Measurements from ENCODE around the gene MRPL58.

Gene MRPL58

DNA sequence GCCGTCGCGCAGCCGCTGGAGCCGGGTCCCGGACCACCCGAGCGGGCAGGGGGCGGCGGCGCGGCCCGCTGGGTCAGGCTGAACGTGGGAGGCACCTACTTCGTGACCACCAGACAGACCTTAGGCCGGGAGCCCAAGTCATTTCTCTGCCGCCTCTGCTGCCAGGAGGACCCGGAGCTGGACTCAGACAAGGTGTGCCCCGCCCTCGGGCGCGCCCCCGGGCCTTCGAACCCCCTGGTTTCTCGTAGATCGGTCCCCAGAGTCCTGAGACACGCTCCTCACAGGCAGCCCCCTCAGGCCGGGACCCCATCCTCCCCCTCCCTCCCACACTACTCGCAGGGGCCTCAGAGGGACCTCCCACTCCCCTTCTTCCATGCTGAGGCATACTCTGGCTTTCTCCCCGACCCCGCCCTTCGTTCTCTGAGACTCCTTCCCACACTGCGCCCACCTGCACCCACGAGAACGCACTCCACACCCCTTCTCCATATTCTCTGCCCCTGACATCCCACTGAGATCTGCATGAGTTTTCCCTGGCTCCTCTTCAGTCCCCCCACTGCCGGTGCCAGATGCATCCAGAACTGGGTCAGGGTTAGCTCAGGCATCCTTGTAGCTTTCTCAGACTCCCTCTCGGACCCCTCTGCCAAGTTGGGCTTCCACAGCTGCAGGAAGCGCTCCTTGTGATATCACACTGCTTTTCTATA is 35.1 kb downstream of the MRPL58 start:
- peak; percentile 6 for DNase-seq (ENCODE audit: low read depth)

DNA sequence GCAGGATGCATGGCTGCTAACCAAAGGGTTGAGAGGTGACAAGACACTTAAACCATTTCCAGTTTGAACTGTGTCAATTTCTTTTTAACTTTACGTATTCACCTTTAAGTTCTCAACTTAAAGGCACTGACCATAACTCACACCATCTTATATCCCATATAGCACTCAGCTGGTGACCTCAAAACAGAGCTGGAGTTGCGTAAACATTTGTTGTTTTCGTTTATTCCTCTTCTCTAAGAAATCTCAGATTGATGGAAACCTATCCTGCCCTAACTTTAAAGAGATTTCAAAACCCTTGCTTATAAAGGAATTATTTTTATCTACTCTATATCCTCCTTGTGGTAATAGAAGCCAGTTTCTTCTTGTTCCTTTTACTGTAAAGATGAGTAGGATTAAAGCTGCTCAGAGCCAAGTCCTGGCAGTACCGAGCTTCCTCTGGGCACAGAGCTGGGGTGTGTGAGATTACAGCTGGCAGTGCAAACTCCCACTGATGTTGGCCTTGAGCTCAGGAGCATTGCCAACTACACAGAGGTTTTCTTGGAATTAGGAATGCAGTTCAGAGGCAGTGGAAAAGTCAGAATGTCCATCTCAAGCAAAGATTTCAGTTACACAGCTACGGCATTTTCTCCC is 35.9 kb downstream of the MRPL58 start:
- DNase-seq (ENCODE audit: low read depth): peak; percentile 37

DNA sequence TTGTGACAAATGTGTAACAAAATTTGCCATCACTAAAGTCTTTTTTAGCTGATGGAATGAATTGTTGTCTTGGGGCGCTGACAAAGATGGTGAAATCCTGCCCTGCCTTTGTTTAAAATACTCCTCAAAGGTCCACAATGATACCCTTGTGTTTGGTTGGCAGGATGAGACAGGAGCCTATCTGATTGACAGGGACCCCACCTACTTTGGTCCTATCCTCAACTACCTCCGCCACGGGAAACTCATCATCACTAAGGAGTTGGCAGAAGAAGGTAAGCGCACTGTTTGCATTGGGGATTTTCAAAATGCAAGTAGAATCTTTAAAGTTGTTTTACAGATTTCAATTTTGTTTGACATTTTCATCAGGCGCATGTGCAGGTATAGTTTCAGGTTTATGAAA is 36.6 kb downstream of the MRPL58 start:
- DNase-seq (ENCODE audit: low read depth): no peak

DNA sequence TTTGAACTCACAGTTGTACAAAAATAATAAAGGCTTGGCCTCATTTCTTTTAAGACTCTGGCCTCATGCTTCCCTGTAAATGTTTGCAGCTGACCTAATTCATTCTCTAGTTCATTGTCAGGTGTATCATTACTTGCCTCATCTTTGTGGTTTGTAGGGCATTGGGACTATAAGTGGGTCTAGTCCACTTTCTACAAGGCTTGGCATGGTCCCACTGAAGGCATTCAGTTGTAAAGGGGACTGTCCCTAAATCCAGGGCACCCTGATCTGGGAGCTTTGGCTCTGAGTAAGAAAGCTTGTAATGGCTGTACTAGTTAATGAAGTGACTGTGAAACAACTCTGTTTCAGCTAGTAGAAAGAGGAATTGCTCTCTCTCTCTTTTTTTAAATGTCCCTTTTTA is 37.2 kb downstream of the MRPL58 start:
- no peak for DNase-seq (ENCODE audit: low read depth)

DNA sequence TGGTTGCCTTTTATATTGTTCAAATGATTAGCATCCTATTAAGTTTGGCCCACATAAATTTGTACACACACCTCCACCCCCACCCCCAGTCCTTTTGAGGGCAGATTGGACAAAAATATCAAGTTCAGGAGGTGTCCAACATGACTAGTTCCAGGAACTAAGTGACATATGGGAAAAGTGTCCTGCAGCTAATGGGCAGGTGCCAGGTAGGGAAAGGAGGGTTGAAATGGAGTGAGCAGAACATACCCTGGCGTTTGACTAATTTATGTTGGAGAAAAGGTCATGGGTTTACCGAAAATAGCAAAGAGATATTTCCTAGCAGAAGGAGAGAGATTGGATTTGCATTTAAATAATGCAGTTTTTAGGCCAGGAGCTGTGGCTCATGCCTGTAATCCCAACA is 39.5 kb downstream of the MRPL58 start:
- DNase-seq (ENCODE audit: low read depth): no peak

DNA sequence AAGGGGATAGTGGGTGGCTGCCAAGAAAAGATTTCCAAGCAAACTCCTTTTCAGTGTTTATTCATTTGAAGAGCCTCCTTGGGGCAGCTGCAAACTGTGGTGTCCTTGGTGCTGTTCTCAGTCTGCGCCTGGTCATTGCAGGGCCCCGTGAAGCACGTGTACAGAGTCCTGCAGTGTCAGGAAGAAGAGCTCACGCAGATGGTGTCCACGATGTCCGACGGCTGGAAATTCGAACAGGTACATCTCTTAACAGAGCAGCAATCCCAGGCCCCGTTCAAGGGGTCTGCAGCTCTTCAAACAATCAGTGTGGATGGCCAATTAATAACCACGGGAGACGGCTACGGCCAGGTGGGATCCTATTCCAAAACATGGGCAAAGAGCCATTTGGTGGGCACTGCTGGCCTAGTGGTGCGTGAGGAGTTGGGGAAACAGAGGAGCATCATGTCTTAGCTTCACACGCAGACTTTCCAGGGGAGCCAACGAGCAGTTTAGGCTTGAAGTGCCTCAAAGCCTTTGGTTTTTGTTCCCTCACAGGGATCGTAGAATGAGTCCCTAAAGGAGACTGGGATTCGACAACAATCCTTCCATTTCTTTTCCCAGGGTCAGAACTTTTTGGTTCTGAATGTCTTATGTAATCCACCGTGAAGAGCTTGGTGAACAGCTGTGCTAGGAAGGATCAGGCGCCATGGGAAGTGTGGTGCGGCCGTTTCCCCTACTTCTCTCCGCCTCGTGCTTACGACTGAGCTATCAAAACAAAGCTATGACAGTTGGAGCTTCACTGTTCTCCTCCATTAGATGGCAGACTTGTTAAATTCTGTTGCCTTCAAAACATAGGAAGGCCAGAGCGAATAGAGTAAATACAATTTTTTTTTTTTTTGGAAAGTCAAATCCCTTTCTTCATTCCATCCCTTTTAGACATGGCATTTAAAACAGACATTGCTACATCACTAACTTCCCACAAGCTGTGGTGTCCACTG is 47.2 kb downstream of the MRPL58 start:
- DNase-seq (ENCODE audit: low read depth): peak; percentile 83

DNA sequence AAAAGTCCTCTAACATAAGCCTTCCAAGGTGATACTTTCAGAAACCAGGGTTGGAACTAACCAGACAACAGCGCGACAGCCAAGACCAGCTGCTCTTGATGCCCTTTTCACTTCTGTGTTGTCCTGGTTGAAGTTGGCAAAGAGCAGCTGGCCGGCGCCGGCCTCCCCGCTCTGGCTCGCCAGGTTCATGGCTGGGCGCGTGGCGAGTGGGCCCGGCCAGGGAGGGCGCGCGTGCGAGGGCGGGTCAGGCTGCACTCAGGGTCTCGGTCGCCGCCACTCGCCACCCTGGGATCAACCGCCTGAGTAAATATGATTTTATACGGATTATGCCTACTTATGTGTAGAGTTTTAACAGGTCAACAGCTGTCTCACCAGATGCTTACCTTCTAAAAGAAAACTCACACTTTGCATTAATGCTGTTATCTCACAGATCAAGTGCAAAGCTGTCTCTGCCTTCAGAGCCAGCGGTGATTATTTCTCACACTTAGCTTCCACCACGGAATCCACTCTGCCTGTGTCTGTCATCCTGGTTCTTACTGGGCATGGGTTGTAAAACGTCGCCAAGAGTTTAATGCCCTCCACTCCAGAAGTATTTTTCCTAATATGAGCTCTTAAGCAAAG is 48.1 kb downstream of the MRPL58 start:
- no peak for DNase-seq (ENCODE audit: low read depth)

DNA sequence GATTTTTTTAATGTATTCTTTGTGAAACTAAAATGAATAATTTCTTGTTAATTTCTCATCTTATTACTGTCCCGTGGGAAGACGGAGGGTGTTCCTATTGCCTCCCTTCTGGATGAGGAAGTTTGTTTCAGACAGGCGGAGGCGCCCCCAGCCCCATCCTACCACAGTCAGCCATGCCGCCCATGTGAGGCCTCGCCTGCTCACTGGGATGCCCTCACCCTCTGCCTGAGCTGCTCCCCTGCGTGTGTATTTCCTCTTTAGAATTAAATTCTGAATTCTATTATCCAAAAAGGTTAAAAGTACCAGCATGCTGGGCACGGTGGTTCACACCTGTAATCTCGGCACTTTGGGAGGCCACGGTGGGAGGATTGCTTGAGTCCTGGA is 48.6 kb downstream of the MRPL58 start:
- no peak for DNase-seq (ENCODE audit: low read depth)

DNA sequence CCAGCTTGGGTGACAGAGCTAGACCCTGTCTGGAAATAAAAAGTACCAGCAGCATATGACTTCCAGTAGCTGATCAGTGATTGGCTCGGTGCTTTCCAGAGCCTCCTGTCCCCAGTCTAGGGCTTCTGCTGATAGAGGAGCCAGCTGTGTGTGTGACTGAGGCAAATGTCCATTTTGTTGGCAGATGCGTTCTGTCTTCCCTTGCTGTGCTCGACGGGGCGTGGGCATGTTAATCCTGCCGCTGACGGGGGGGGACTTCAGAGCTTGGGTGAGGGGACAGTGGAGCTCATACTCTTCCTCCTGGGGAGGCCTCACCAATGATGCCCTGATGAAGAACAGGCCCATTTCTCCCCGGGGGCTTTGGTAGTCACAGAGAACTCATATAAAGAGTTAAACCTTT is 49.1 kb downstream of the MRPL58 start:
- no peak for DNase-seq (ENCODE audit: low read depth)

DNA sequence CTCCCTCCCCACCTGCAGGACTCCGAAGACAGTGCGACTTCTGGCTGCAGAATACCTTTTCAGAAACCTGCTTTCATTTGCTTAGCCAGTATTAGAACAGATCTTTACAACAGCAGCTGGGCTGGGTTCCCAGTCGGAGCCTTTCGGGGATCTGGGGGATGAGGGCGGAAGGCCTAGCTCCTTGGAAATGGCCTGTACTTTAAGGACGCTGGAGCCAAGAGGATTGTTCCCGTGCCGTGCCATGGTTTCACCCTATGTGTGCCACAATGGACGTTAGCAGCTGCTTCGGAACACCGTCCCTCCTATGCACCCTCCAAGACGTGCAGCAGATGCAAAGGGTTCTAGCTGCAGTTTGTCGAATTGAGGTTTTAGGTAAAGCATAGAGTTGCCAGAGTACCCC is 50.7 kb downstream of the MRPL58 start:
- no peak for DNase-seq (ENCODE audit: low read depth)

DNA sequence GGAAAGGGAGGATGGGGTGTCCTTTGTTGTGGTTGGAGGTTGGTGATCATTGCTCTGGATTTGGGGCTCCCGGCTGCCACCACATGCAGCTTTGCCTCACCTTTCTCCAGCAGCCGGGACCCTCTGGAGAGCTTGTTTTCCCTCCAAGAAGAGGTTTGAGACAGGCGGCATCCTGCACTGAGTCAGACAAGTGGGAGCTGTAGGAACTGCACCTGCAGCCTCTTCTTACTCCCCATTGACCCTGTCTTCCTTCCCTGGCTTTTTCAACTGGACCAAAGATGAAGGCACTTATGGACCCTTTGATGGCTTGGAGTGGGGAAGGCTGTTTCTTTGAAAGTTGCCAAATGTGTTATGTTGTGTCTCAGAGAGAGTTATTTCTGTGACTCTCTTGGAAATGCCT is 51.2 kb downstream of the MRPL58 start:
- no peak for DNase-seq (ENCODE audit: low read depth)

DNA sequence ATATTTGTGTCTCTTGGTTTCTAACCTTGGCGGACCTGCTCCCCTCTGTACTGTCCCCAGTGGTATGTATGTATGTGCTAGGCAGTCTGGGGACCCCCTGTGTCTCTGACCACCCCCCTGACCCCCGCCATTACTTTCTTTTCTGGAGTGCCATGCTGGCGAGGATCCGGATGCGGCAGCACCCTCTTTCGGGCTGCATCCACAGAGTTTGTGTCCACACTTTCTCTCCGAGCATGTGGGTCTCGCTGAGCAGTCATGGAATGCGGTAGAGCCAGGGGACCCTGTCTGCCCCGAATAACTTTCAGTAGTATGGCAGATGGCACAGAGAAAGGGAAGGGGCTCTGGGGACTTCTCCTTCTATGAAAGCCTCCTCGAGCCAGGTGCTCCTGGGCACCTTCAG is 51.6 kb downstream of the MRPL58 start:
- DNase-seq (ENCODE audit: low read depth): no peak

DNA sequence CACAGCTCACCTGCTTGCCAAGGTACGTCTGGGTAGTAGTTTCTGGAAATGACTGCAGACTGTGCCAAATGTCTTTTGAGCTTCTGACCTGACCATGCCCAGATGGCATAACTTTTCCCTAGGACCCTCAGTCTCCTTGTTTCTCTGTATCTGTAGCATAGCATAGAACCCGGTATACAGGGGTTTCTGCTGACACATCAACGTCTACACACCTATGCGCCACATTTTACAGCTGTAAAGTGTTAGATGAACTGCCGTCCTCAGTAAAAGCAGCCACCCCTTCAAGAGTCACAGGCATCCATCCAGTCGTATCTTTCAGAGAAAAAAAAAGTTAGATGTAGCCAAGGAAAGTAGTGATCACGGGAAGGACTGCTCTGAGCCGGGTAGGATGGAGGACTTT is 52.0 kb downstream of the MRPL58 start:
- no peak for DNase-seq (ENCODE audit: low read depth)

DNA sequence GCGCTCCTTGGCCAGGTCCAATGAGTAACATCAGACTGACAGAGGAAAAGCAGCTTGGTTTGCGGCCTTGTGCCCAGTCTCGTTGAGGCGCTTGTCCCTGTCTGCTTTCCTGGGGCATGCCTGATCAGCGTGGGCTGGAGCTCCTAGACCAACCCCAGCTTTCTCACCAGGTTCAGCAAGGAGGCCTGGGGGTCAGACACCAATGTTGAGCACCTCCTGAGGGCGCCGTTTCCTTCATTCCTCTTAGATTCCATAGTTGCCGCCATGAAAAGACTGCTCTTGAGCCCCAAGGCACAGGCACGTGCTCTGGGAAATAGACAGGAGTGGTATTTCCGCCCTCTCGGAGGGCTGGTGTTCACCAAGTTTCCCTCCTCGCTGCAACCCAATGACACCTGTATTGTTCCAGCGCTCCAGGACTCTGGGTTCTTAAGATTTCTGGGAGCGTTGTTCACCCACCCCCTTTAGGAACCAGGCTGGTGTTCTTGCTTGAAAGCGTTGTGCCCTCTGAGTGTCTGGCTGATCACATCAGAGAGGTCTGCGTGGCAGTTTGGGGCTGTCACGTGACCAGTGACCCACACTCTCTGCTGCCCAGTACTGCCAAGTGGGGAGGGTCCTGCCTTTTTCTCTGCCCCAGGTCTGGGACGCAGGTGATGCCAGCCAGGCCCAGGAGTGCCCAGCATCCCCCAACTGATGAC is 52.5 kb downstream of the MRPL58 start:
- no peak for DNase-seq (ENCODE audit: low read depth)

DNA sequence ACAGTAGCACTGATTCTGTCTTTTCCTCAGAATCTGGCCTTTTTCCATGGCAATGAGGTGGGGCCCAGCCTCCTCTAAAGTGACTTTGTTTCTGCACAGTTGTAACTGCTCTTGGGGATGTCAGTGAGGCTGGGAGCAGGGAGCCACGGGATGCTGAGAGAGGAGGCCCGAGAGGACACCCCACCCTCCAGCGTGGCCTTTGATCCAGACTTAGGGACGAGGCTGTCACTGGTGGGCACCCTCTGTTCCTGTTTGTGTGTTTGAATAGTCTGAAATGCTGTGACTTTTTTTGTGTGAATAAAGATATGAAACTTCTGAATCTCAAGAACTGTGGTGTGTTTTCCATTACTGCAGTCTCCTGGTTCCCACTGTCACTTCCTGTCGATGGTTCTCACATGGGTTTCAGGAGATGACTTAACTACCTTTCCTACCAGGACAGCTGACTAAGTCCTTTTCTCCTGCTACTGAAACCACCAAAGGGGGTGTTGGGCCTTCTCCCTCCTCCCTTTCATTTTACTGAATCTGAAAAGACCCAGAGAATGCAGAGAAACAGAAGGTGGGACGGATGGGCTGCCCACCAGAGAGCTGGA is 53.2 kb downstream of the MRPL58 start:
- DNase-seq (ENCODE audit: low read depth): peak; percentile 54

DNA sequence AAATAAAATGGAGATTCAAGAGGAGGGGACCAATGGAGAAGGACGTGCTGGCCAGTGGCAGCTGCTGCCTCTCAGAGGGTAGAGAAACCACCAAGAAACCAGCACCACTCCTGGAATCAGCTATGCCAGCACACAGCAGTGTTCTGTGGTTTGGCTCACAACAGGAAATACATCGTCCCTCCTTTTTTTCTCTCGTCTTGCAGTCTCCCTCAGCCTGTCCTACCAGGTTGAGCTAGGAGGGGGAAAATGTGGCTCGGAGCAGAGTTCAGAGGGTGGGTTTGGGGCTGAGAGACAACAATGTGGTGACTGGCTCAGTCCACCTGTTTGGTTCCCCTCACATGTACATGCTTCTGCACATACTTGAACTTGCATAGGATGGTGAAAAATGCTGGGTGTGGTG is 55.4 kb downstream of the MRPL58 start:
- DNase-seq (ENCODE audit: low read depth): no peak

DNA sequence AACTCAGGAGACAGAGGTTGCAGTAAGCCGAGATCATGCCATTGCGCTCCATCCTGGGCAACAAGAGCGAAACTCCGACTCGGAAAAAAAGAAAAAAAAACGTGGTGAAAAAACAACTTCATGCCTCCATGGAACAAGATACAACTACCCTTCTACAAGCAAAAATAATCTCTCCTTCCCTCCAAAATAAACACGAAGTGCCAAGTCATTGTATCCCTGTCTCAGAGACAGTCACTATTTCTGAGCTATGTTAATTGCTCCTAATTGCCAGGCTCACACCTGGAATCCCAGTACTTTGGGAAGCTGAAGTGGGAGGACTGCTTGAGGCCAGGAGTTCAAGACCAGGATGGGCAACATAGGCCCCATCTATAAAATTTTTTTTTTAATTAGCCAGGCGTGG is 56.3 kb downstream of the MRPL58 start:
- no peak for DNase-seq (ENCODE audit: low read depth)

DNA sequence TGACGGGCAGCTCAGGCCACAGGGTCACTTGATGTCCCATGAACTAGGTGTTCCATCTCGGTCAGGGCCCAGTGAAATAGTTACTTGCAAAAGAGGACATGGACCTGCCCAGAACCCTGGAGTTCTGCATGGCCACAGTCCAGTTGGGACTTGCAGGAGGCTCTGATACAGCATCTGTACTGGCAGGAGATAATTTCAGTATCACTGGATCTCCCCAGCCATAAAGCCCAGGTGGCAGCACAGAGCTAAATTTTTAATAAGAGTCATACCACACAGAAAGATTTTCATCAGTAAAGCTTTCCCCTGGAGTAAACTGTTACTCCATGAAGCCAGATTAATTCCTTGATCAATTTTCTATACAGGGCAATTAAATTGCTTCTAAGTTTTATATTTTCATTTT is 57.3 kb downstream of the MRPL58 start:
- DNase-seq (ENCODE audit: low read depth): peak; percentile 53
